KMS-11 (cell line): ENCODE measurements around the gene AFMID.

Experiments used
- H2AFZ ChIP-seq: fragments of 200-600 bp; sonication (generic); 2 replicates; pipeline ENCODE4 v1.6.1; 2016; ENCODE audit warnings: antibody characterized with exemption, mixed run types, low read depth
- H3K27ac ChIP-seq: fragments of 200-600 bp; sonication (generic); 2 replicates; pipeline ENCODE4 v1.6.1; 2016; ENCODE audit warnings: mild to moderate bottlenecking, mixed run types
- H3K27me3 ChIP-seq: fragments of 200-600 bp; sonication (generic); 2 replicates; pipeline ENCODE4 v1.6.1; 2017; ENCODE audit warnings: mild to moderate bottlenecking, low read depth, mixed run types, moderate library complexity; ENCODE audit not compliant: insufficient read depth
- H3K36me3 ChIP-seq: fragments of 200-600 bp; sonication (generic); 2 replicates; pipeline ENCODE4 v1.6.1; 2017; ENCODE audit warnings: mild to moderate bottlenecking, mixed run types; ENCODE audit not compliant: insufficient read depth
- H3K4me1 ChIP-seq: fragments of 200-600 bp; sonication (generic); 2 replicates; pipeline ENCODE4 v1.6.1; 2016; ENCODE audit warnings: mild to moderate bottlenecking, low read depth, mixed run types; ENCODE audit not compliant: poor library complexity, severe bottlenecking
- H3K4me2 ChIP-seq: fragments of 200-600 bp; sonication (generic); 2 replicates; pipeline ENCODE4 v1.7.0; 2016; ENCODE audit warnings: mild to moderate bottlenecking, mixed run types
- H3K4me3 ChIP-seq: fragments of 200-600 bp; sonication (generic); IDR thresholded peaks from 2 replicates; pipeline ENCODE4 v1.6.1; 2017; ENCODE audit warnings: low read depth, low read length, mixed read lengths; ENCODE audit not compliant: insufficient read depth
- H3K79me2 ChIP-seq: fragments of 200-600 bp; sonication (generic); 2 replicates; pipeline ENCODE4 v1.6.1; 2016; ENCODE audit warnings: low read depth, mixed run types; ENCODE audit not compliant: insufficient read depth
- H3K9ac ChIP-seq: fragments of 200-600 bp; sonication (generic); 2 replicates; pipeline ENCODE4 v1.6.1; 2016; ENCODE audit warnings: mild to moderate bottlenecking, mixed run types
- H4K20me1 ChIP-seq: fragments of 200-600 bp; sonication (generic); 2 replicates; pipeline ENCODE4 v1.6.1; 2016; ENCODE audit warnings: mild to moderate bottlenecking, mixed run types; ENCODE audit not compliant: insufficient read depth
- TF ChIP-seq, protein P1 (sequence below): fragments of 200-600 bp; sonication (generic); conservative IDR thresholded peaks from 2 replicates; pipeline ENCODE4 v1.6.1; 2017; ENCODE audit warnings: low read depth, mild to moderate bottlenecking, antibody characterized with exemption, low read length, moderate library complexity, mixed read lengths

The AFMID gene

DNA sequence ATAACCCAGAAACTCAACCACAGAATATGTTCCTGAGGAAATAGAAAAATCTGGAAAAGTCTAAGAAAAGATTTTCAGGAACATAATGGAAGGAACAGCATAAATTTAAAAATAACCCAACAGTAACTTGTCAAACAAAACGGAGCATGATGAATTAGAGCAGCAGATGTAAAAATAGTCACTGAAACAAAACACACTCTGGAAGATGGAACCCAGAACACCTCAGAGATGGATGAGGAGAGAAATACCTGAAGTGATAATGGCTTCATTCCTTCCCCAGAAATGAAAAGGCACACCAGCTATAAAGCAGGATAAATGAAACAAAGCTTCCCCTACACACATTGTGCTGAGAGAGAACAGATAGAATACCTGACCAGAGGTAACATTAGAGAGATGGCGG lies 6.7 kb upstream of the AFMID start:
- Histone ChIP-seq H3K27me3 (no peaks in the 10 kb centered on the region), H3K79me2 (peaks cover 62% of the 10 kb centered on the region), H3K4me2 (peak overlapping the region; percentile 96), H3K9ac (peak overlapping the region; percentile 20; the same call in 1 of the 2 replicates), H3K4me3 (no peak overlapping the region), H2AFZ (no peak overlapping the region), H3K36me3 (no peaks in the 10 kb centered on the region; the same call in 1 of the 2 replicates), H4K20me1 (no peaks in the 10 kb centered on the region), H3K4me1 (peaks cover 95% of the 10 kb centered on the region), H3K27ac (peak overlapping the region; percentile 75)
- TF ChIP-seq, protein P1, sequence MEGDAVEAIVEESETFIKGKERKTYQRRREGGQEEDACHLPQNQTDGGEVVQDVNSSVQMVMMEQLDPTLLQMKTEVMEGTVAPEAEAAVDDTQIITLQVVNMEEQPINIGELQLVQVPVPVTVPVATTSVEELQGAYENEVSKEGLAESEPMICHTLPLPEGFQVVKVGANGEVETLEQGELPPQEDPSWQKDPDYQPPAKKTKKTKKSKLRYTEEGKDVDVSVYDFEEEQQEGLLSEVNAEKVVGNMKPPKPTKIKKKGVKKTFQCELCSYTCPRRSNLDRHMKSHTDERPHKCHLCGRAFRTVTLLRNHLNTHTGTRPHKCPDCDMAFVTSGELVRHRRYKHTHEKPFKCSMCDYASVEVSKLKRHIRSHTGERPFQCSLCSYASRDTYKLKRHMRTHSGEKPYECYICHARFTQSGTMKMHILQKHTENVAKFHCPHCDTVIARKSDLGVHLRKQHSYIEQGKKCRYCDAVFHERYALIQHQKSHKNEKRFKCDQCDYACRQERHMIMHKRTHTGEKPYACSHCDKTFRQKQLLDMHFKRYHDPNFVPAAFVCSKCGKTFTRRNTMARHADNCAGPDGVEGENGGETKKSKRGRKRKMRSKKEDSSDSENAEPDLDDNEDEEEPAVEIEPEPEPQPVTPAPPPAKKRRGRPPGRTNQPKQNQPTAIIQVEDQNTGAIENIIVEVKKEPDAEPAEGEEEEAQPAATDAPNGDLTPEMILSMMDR: no peak

- no peak overlapping the region; the same call in 1 of the 2 replicates for H3K27ac ChIP-seq
- no peak overlapping the region for H3K9ac ChIP-seq
- no peaks in the 10 kb centered on the region for H4K20me1 ChIP-seq
- H3K4me2 ChIP-seq: peak overlapping the region; percentile 10; the same call in 1 of the 2 replicates
- H3K79me2 ChIP-seq: peaks cover 70% of the 10 kb centered on the region
- no peak overlapping the region for H3K4me3 ChIP-seq
- H3K27me3 ChIP-seq: no peaks in the 10 kb centered on the region
- H2AFZ ChIP-seq: no peak overlapping the region
- H3K4me1 ChIP-seq: peaks cover 83% of the 10 kb centered on the region
- H3K36me3 ChIP-seq: no peaks in the 10 kb centered on the region; the same call in 1 of the 2 replicates
- TF ChIP-seq, protein P1: no peak
Observed at GRCh38 chr17:78182504-78182903, 4.7 kb upstream of the AFMID start.

- H2AFZ ChIP-seq: no peak overlapping the region
- H3K27ac ChIP-seq: no peak overlapping the region
- H3K4me1 ChIP-seq: peaks cover 85% of the 10 kb centered on the region
- H3K4me3 ChIP-seq: no peak overlapping the region
- TF ChIP-seq, protein P1: no peak
- no peak overlapping the region for H3K9ac ChIP-seq
- no peaks in the 10 kb centered on the region for H3K27me3 ChIP-seq
- H3K4me2 ChIP-seq: no peak overlapping the region
- no peaks in the 10 kb centered on the region for H3K36me3 ChIP-seq
- no peaks in the 10 kb centered on the region for H4K20me1 ChIP-seq
- peaks cover 84% of the 10 kb centered on the region for H3K79me2 ChIP-seq
Observed at GRCh38 chr17:78183916-78184315, 3.2 kb upstream of the AFMID start.

DNA sequence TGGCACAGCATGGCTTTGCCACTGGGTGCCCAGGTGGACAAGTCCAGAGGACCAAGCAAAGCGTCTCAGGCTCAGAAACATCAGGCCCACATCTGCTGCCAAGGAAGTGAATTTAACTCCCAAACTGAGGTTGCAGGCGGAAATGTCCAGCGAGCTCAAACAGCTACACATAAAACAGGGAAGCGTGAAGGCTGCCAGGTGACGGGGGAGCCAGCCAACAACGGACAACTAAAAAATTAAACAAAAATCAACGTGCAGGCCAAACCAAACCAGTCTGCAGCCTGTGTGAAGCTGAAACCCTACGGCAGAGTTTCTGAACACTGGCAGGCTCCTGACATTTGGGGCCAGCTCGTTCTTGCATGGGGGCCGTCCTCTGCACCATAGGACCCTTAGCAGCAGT lies 2.8 kb upstream of the AFMID start:
- H3K9ac ChIP-seq: no peak overlapping the region
- H4K20me1 ChIP-seq: no peaks in the 10 kb centered on the region
- no peak overlapping the region for H3K27ac ChIP-seq
- no peaks in the 10 kb centered on the region for H3K36me3 ChIP-seq
- no peaks in the 10 kb centered on the region for H3K27me3 ChIP-seq
- peaks cover 85% of the 10 kb centered on the region for H3K4me1 ChIP-seq
- no peak overlapping the region for H2AFZ ChIP-seq
- H3K4me3 ChIP-seq: no peak overlapping the region
- TF ChIP-seq, protein P1: no peak
- no peak overlapping the region for H3K4me2 ChIP-seq
- peaks cover 86% of the 10 kb centered on the region for H3K79me2 ChIP-seq
